ENCODE measurements around the gene FAM83D.

- TF ChIP-seq CTCF (IDR thresholded peaks at IDR 0.05) (no peak), SMC3 (IDR thresholded peaks at IDR 0.05) (no peak), NFE2L2 (conservative IDR thresholded peaks at IDR 0.05; ENCODE audit: low read length) (no peak), POLR2A (IDR thresholded peaks at IDR 0.05; ENCODE audit: low read length) (no peak), MAX (IDR thresholded peaks at IDR 0.05) (no peak), CHD2 (IDR thresholded peaks at IDR 0.05; ENCODE audit: low read length, partially characterized antibody) (no peak), ZC3H11A (IDR thresholded peaks at IDR 0.05) (no peak), CBX8 (IDR thresholded peaks at IDR 0.05) (no peak), RCOR1 (IDR thresholded peaks at IDR 0.05; ENCODE audit: low read depth, low read length) (no peak), GATA3 (IDR thresholded peaks at IDR 0.05; ENCODE audit: borderline replicate concordance) (no peak), RAD21 (conservative IDR thresholded peaks at IDR 0.05 in 1 of 2, IDR thresholded peaks at IDR 0.05 in 1 of 2) (no peak), PBX3 (IDR thresholded peaks at IDR 0.05) (no peak), ESRRA (IDR thresholded peaks at IDR 0.05; ENCODE audit: borderline replicate concordance, low read length) (no peak)
Measured at GRCh38 chr20:38896009-38896594, 30.1 kb upstream of the FAM83D start.
